Activated CD4-positive, alpha-beta T cell treated with anti-CD3 and anti-CD28 coated beads, Interleukin-2, amount 50 U/mL, for 1 hour (primary cell): ENCODE measurements around the gene DEK.

Experiments used
- DNase-seq: peaks from one replicate; pipeline ENCODE4 v3.0.0-alpha.2; 2020

DEK gene

DNA sequence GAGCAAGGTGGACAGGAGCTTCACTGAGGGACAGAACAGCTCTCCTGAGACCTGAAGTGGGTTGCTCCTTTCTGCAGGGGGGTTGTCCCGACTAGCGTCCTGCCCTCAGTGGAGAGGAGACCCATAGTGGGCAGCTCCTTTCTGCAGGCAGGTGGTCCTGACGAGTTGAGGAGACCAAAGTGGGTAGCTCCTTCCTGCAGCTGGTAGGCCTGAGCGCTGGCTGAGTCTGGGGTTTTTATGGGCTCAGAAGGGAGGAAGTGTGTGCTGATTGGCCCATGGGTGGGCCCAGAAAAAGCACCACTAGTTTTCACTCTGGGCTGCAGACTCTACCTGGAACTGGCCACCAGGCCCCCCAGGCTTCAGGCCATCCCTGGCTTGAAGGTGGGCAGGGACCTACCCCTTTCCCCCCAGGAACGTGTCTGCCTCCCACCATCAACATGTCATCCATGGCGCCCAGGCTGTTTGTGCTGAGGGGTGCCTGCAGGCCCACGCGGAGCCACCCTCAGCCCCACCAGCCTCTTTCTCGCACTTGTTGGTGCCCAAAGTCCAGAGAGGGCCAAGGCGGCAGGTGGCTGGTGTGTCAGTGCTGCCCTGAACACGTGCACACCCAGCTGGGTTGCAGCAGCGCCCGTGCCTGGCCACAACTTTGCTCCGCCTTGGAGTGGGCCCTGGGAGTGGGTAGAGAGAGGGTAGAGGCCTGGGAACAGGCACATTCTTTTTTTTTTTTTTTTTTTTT, 1.6 kb upstream of the DEK start:
- no peak for DNase-seq

DNA sequence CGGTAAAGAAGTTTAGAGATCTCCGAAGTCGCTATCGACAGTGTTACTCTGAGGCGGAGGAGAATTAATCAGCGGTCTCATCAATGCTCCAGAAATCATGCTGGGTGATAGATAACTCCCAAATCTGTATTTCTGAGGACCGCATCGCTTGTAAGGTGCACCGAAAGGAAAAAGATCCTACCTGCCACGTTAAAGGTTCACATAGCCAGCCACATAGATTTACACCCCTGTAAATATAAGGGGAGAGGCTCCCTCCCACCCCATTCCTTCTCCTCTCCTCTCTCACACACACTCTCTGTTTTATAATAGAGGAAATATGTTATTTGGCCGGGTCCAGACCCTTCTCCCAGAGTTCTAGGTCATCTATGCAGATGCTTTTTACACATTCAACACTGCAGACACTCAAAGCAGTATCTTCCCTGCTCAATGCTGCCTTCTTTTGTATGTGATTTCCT, 620 bp upstream of the DEK start:
- no peak for DNase-seq

DNA sequence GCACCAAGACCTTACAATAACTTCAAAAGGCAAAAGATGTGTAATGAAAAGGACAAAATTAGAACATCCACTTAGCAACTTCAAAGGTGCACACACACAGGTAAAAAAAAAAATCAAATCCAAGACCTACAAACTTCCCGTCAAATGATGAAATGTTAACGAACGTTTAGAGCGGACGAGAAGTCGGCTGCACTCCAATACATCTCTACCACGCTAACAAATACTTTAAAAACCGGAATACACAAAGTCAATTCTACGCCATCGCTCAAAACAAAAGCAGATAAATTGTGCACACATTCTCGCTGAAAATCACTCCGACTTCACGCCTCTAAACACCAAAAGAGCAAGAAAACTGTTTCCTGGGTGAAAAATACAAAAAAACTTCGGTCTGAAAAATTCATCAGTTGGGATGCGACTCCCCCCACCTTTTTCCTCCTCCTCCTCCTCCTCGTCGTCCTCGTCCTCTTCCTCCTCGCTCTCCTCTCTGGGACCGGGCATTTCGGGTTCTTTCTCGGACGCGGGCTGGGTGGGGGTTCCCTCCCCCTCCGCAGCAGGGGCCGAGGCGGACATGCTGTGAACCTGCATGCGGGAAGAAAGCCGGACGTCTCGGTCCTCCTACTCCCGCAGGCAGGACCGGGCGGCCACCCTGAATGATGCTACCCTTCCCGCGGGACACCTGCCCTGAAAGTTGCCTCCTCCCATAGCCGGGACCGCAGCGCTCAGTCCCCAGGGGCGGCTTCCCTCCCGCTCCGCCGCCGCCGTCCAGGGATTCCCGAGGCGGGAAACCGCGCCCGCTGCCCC, 712 bp downstream of the DEK start:
- peak; percentile 21 for DNase-seq

DNA sequence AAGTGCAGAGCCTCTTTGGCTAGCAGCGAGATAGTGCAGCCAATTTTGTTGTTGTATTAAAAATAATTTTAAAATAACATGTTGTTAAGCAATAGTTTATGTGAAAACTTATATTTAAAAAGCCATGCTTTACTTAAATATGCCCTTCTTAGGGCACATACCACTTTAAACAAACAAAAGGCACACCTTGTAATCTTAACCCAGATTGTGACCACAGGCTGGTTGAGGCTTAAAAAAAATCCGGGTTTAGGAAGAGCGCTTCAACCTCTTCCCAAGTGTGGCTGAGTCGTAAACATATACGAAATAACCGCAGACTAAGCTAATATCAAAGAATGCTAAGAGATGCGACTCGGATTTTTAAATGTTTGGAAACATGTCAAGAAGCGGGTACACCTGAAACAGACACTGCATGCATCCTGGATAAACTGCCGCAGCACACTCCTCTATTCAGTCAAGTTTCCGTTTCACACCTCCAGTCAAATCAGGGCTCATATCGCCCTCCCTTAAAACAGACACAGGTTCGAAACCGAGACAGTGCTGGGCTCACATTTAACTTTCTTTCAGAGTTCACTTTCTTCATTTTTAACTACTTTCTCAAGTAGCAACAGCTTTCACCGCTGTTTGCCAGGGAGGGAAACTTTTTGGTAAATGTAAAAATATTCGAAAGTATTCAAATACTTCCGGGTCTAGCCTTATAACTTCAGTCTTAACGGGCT, 1.5 kb downstream of the DEK start:
- peak; percentile 23 for DNase-seq

DNA sequence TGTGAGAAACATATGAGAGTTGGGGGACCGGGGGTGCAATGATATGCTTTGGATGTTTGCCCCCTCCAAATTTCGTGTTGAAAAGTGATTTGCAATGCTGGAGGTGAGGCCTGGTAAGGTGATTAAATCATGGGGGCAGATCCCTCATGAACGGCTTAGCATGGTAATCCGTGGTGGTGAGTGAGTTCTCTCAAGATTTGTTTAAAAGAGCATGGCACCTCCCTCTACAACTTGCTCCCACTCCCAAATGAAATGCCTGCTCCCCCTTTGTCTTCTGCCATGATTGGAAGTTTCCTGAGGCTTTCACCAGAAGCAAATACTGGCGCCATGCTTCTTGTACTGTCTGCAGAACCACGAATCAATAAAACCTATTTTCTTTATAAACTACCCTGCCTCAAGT, 2.5 kb downstream of the DEK start:
- no peak for DNase-seq

DNA sequence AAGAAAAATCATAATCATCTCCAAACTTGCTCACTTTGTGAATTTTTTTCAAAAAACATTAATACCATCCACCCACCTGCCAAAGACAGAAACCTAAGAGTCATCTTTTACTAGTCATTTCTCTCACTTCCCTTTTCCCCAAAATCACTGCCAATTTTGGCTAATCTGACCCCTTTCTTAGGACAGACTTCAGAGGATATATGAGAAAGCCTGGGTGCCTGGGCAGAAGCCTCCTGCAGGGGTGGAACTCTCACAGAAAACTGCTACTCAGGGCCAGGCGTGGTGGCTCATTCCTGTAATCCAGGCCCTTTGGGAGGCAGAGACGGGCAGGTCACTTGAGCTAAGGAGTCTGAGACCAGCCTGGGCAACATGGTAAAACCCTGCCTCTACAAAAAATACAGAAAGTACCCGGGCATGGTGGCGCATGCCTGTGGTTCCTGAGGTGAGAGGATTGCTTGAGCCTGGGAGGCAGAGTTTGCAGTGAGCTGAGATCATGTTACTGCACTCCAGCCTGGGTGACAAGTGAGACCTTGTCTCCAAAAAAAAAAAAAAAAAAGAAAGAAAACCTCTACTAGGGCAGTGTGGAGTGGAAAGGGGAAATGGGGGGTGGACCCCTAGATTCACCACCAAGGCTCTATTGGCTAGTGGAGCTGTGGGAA, 3.8 kb downstream of the DEK start:
- no peak for DNase-seq

DNA sequence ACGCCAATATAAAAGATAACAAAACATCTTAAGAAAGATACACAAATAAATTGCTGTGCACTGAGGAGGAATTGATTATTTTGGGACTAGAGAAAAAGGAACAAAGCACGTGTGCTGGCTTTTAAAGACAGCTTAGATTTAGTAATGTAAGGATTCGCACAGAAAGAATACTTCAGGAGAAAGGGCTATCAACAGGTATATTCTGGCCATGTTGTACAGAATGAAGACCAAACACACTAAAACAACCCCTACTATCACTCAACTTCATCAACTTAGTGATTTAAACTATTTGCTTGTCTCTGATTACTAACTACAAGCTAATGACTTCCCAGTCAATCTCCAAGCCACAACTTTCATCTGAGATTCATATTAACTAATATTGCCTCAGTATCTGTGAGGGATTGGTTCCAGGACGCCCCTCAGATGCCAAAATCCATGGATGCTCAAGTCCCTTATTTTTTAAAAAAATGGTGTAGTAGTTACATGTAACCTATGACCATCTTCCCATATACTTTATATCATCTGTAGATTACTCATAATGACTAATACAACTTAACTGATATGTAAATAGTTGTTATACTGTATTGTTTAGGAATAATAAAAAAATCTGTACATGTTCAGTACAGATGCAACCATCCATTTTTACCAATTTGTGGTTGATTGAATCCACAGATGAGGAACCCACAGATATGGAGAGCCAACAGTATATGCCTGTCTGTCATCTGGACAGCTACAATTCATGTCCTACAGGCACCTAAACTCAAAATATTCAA, 4.5 kb downstream of the DEK start:
- DNase-seq: no peak

DNA sequence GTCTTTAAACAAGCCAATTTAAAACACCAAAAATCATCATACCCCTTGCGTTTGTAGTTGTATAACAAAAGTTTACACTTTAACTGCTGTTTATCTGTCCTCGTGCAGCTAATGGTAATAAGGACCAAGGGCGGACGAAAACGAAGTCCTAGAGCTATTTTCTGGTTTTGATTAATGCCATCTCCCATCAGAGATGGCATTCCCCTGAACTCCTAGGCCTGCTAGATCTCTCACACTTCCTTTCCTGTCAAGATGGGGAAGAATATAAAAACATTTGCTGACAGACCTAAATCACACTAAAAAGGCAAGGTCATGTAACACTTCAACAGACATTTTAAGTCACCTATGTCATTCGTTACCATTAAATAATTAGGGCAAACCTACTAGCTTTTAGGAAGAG, 9.5 kb downstream of the DEK start:
- DNase-seq: no peak

DNA sequence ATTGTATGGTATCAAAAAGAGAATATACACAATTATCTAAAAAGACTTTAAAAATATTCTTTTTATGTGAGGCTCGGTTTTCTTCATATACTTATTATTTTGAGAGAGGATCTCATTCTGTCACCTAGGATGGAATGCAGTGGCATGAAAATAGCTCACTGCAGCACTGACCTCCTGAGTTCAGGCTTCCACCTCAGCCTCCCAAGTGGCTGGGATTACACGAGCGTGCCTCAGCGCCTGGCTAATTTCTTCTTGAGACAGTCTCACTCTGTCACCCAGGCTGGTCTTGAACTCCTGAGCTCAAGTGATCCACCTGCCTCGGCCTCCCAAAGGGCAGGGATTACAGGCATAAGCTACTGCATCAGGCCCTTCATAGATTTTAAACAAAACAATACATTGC, 10.7 kb downstream of the DEK start:
- DNase-seq: no peak

DNA sequence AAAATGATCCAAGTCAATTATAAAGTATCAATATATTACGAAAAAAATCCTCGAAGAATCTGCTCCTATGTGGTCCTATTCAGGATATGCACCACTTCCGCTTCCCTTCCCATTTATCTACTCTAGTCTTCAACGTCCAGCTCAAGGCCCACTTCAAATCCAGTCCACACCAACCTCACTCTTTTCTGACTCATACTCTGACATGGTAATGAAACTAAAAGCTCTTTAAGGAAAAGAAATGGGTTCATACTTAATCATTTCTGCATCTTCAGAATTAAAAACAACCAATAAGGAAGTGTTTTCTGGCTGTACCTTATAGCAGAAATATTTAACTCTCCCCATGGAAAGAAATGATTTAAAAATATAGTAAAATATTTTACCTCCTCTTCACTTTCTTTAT, 15.1 kb downstream of the DEK start:
- DNase-seq: no peak

DNA sequence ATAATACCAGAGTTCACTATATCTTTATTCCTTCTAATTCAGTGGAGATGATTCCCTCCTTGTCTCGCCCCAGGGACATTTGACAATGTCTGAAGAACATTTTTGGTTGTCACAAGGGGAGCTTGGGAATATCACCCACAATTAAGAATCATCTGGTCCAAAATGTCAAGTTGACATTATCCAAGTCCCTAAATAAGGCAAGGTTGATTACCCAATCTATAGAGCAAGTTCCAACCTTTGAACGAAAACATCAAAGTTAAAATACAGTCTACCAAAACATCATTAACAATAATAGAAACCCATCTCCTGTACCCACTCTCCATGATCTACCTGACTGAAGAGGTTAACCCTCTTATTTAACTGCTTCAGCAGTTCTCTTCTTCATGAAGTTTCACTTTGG, 15.6 kb downstream of the DEK start:
- DNase-seq: no peak

DNA sequence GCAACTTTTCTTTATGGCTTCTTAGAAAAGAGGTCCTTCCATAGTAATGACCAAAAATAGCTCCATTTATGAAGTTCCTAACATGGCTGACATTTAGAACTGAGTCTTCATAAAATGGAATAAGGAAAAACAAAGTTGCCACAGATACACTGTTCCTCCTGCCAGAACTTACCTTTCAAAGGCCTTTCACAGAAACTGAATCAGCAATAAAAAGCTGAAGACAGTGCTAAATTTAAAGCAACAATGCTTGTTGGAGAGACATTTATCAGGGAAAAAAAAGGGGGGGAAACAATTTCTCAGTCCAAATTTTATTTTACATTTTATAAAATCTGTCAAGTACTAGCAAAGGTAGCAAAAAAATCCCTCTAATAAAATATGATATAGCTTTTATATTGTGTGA, 17.3 kb downstream of the DEK start:
- no peak for DNase-seq

DNA sequence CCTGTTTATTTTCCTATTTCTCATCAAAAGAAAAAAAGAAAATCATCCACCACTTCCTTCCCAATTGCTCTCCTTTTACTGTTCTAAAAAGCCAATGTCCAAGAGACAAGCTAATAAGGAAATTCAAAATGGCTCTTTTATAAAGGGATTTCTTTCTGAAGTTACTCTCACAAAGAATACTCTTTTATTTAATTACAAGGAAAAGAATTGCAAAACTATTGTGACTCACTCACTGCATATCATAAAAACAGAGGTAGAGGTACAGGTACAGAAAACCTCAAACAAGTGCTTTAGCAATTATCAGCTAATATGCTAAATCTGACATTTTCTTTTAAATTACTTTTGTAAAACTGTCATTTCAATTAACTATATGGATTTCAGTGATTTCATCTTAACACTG, 18.1 kb downstream of the DEK start:
- DNase-seq: no peak

DNA sequence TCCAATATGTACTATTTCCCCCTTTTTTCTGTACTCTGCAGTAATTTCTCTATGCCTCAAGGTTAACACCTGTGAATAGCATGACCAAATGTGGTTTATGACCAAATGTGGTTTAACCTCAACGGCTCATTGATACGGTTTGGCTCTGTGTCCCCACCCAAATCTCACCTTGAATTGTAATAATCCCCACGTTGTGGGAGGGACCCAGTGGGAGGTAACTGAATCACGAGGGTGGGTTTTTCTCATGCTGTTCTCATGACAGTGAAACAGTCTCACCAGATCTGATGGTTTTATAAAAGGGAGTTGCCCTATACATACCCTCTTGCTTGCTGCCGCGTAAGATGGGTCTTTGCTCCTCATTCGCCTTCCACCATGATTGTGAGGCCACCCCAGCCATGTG, 18.7 kb downstream of the DEK start:
- DNase-seq: no peak

DNA sequence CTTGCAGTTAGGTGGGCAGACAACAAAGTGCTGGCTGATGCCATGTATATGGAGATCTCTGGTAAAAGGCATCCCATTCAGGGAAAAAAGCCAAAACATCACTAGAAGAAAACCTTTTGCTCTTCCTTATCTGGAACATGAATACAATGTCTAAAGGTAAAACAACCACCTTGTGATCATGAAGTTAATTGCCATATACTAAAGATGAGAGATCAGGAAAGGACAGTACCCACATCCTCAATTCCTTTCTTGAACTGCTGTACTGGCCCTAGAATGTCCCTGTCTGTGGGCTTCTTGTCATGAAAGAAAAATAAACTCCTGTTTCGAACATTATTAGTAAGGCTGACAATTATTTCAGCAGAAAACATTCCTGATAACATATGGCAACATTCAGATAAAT, 19.3 kb downstream of the DEK start:
- DNase-seq: no peak

DNA sequence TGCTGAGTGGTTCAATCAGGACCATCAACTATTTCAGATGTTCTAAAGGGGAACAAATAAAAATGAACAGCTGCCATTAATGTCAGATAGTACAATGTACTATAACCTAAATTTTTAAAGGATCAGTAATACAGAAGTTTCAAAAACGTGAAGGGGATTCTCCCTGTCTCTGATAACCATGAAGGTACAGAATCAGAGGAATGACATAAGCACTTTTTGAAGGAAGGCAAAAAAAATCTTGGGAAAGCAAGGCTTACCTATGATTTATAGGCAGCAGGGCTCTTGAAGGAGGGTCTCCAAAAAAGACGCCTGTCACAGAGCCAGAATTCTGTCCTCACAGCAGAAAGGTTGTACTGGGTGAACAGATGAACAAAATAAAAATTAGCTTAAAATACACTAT, 20.1 kb downstream of the DEK start:
- DNase-seq: no peak

DNA sequence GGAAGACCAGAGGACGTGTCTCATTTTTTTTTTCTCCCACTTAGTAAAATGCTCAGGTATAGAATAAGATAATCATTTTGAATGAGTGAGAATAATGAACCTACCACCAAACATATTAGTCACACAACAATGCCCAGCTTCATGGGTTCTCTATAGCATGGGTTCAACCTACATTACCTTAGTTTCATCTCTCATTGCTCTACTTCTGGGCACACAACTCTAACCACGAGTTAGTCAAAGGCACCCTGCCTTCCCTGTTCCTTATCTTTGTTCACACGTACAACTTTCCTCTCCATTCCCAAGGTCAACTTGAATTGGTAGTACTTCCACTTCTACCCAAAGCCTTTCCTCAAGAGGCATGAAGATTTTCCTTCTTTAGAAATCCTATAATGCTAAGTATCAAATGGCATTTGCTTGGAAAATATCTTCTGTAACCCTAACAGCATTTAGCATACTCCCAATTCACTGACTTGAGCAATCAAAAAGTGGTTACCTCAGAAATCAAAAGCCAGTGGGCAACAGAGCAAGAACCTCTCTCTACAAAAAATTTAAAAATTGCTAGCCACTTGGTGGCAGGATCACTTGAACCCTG, 20.9 kb downstream of the DEK start:
- no peak for DNase-seq

DNA sequence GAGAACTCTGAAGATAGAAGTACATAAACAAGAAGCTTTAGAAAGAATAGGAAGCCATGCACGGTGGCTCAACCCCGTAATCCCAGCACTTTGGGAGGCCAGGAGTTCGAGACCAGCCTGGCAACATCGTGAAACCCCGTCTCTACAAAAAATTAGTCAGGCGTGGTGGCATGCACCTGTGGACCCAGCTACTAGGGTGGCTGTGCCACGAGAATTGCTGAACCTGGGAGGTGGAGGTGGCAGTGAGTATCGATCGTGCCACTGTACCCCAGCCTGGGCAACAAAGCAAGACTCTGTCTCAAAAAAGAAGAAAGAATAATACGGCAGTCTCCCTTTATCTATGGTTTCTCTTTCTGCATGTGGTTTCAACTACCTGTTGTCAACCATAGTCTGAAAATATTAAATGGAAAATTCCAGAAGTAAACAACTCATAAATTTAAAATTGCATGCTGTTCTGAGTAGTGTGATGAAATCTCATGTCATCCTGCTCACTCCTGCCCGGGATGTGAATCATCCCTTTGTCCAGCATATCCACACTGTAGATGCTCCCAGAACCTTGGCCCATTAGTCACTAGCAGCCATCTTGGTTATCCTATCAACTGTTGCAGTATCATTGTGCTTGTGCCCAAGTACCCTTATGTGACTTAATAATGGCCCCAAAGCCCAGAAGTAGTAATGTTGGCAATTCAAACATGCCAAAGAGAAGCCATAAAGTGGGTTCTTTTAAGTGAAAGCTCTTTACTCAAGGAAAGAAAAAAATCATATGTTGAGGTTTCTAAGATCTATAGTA, 22.1 kb downstream of the DEK start:
- DNase-seq: no peak

DNA sequence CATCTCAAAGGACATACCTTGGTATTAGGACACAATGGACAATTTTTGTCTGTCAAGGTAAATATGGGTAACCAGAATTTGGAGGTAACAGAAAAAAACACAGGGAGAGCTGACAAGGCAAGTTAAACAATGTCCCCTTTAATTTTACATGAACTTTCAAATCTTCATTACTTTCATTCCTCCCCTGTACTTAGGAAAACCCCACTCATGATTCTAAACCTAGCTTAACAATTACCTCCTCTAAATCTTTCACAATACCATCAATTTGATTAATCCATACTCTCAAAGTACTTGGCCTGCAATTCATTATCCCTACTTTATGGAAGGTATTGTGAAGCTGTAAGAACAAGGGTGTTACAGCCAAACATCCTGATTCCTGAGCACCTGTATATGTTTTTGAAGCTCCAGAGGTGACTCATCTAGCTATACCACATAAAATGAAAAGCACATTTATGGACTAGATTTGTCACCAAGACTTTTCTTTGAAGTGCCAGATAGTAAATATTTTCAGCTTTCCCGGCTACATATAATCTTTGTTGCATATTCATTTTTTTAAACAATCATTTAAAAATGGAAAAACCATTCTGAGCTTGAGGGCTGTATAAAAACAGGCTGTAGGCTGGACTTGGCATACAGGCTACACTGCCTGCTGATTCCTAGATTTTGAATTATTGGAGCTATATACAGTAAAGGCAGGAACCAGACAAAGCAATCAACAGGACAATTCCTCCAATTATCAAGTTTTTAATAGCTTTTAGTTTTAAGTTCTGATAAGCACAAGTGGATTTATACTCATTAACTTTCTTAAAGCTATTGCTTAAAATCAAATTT, 22.9 kb downstream of the DEK start:
- DNase-seq: no peak

DNA sequence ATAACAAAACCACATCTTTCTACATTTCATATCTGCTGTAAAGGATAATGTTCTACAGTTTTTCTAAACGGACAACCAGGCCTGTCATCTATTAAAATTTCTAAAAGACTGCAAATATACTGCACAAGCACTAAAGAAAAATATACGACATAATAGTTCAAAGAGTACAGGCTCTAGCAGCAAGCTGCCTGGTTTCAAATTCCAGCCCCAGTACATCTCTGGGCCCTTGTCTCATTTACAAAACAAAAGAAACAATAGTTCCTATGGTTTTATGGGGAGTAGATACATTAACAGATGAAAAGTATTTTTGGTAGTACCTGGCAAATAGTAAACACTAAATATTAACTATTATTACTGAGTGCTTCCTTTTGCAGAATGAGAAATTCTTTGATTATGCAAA, 24.1 kb downstream of the DEK start:
- no peak for DNase-seq
